Keratinocyte (primary cell): ENCODE results near the gene OBSCN. TPM values are rescaled to one million over a fixed set of nuclear protein-coding genes. Genes with fewer than 3 reads are reported as not detected.

ENCODE experiments used
- DNase-seq: peaks from one replicate; pipeline ENCODE4 v3.0.0-alpha.2; 2011; ENCODE audit warnings: low read depth, missing footprints, low spot score
- FAIRE-seq: peaks from 2 replicates; lab custom pipeline; 2011; peaks lifted over from hg19 to GRCh38; lab: Jason Lieb, UNC
- H2AFZ ChIP-seq: 2 replicates; pipeline ENCODE4 v1.6.0; 2012; ENCODE audit warnings: low read length, control low read depth, inconsistent platforms; ENCODE audit not compliant: control insufficient read depth
- H3K27ac ChIP-seq: 2 replicates; pipeline ENCODE4 v1.5.1; 2011; ENCODE audit warnings: low read length; ENCODE audit not compliant: control insufficient read depth, insufficient read depth
- H3K27me3 ChIP-seq: 3 replicates; pipeline ENCODE4 v1.6.0; 2011; ENCODE audit warnings: low read length; ENCODE audit not compliant: control insufficient read depth, insufficient read depth; ENCODE audit errors: extremely low read depth
- H3K36me3 ChIP-seq, 2 experiments: 2 replicates in 1 of 2; 3 replicates in 1 of 2; pipeline ENCODE4 v1.5.1; 2011; ENCODE audit warnings: low read length in 2 of 2, mild to moderate bottlenecking in 1 of 2; ENCODE audit not compliant: control insufficient read depth in 2 of 2, insufficient read depth in 2 of 2; ENCODE audit errors: extremely low read depth in 1 of 2
- H3K4me1 ChIP-seq: 3 replicates; pipeline ENCODE4 v1.5.1; 2011; ENCODE audit warnings: low read length; ENCODE audit not compliant: control insufficient read depth, insufficient read depth; ENCODE audit errors: extremely low read depth
- H3K4me2 ChIP-seq: 3 replicates; pipeline ENCODE4 v1.6.0; 2011; ENCODE audit warnings: low read depth, low read length; ENCODE audit not compliant: control insufficient read depth, insufficient read depth; ENCODE audit errors: extremely low read depth
- H3K4me3 ChIP-seq, 3 experiments: fragments of 200-600 bp in 1 of 3; sonication (generic) in 1 of 3; 2 replicates in 2 of 3; 3 replicates in 1 of 3; pipeline ENCODE4 v1.5.1; 2011 to 2016; ENCODE audit warnings: low read length in 3 of 3, mild to moderate bottlenecking in 3 of 3, control low read depth in 2 of 3, inconsistent platforms in 1 of 3, low read depth in 1 of 3, mixed read lengths in 1 of 3, mixed run types in 1 of 3, moderate library complexity in 1 of 3; ENCODE audit not compliant: control insufficient read depth in 2 of 3, insufficient read depth in 2 of 3; ENCODE audit errors: extremely low read depth in 1 of 3
- H3K79me2 ChIP-seq: 2 replicates; pipeline ENCODE4 v1.6.0; 2012; ENCODE audit warnings: low read length; ENCODE audit not compliant: control insufficient read depth, insufficient read depth
- H3K9ac ChIP-seq: 3 replicates; pipeline ENCODE4 v1.6.0; 2011; ENCODE audit warnings: low read length; ENCODE audit not compliant: control insufficient read depth, insufficient read depth; ENCODE audit errors: extremely low read depth
- H3K9me1 ChIP-seq: 3 replicates; pipeline ENCODE4 v1.6.0; 2011; ENCODE audit warnings: low read length; ENCODE audit not compliant: control insufficient read depth, insufficient read depth; ENCODE audit errors: extremely low read depth
- H3K9me3 ChIP-seq: 2 replicates; pipeline ENCODE4 v1.5.1; 2012; ENCODE audit warnings: low read depth, low read length; ENCODE audit not compliant: control insufficient read depth
- H4K20me1 ChIP-seq: 3 replicates; pipeline ENCODE4 v1.6.0; 2011; ENCODE audit warnings: low read length; ENCODE audit not compliant: control insufficient read depth, insufficient read depth; ENCODE audit errors: extremely low read depth
- EZH2 ChIP-seq: IDR thresholded peaks from one replicate; pipeline ENCODE4 v1.6.1; 2012; ENCODE audit warnings: inconsistent platforms, mild to moderate bottlenecking, low read length, moderate library complexity
- dilution Hi-C: fragments of 300-500 bp; cut with MboI; formaldehyde crosslinking; loops from one replicate; pipeline ENCODE4 v1.7.0; 2020; ENCODE audit warnings: low sequenced_read_pairs; ENCODE audit not compliant: extremely low pct_ligation_motif_present
- polyA plus RNA-seq, 5 experiments: library from polyadenylated mRNA; depleted of rRNA in 3 of 5; stranded (reverse) in 3 of 5; stranded (forward) in 1 of 5; unstranded in 1 of 5; fragments of >200 nt; gene quantifications; 1 replicate in 1 of 5; 2 replicates in 3 of 5; 3 replicates in 1 of 5; pipeline versions ENCODE4 v1.2.1 to v1.2.3, GENCODE V29; 2011 to 2012; ENCODE audit warnings: missing spikeins in 2 of 5, low read depth in 1 of 5, low replicate concordance in 1 of 5
- TF ChIP-seq, protein P1 (sequence below), 3 experiments: IDR thresholded peaks in 1 of 3; conservative IDR thresholded peaks in 1 of 3; optimal IDR thresholded peaks in 1 of 3; 2 replicates in 2 of 3; 3 replicates in 1 of 3; pipeline versions ENCODE3 to v1.5.1; 2011; ENCODE audit warnings: low read length in 3 of 3, mild to moderate bottlenecking in 3 of 3, moderate library complexity in 2 of 3, control low read depth in 1 of 3, inconsistent platforms in 1 of 3; ENCODE audit not compliant: insufficient read depth in 2 of 3; ENCODE audit errors: extremely low read depth in 1 of 3

OBSCN gene
- polyA plus RNA-seq, 1 donor (not counting 4 experiments of a cell fraction or from before 2014, with no cell fraction given), result 1.8 TPM

DNA sequence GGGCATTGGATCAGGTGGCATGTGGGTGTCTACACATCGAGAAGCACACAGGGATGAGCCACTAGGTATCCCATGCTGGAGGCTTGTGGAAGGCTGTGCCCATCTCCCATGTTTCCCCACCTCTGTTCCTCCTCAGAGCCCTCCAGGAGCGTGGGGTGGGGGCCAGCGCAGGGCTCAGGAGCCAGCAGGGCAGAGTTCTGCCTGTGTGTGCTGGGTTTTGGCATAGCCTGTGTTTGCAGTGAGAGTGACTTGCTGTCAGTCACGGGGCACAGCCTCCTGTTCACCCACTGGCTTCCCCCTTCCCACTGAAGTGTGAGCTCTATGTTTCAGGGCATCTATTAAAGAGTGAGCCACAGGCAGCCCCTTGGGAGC is 31.8 kb upstream of the OBSCN start:
- H3K4me2 ChIP-seq, result no peak overlapping the region
- no peak for DNase-seq
- H3K9ac ChIP-seq, result no peak overlapping the region
- no peaks in the 10 kb centered on the region for H3K9me3 ChIP-seq
- H3K4me1 ChIP-seq, result peaks cover 5% of the 10 kb centered on the region
- no peaks in the 10 kb centered on the region for H3K27me3 ChIP-seq
- no peak overlapping the region for H2AFZ ChIP-seq
- H3K4me3 ChIP-seq, result peak overlapping the region in 1 of 3 experiments; percentile 60
- peaks cover 3% of the 10 kb centered on the region for H4K20me1 ChIP-seq
- no peak for TF ChIP-seq EZH2
- TF ChIP-seq, protein P1, sequence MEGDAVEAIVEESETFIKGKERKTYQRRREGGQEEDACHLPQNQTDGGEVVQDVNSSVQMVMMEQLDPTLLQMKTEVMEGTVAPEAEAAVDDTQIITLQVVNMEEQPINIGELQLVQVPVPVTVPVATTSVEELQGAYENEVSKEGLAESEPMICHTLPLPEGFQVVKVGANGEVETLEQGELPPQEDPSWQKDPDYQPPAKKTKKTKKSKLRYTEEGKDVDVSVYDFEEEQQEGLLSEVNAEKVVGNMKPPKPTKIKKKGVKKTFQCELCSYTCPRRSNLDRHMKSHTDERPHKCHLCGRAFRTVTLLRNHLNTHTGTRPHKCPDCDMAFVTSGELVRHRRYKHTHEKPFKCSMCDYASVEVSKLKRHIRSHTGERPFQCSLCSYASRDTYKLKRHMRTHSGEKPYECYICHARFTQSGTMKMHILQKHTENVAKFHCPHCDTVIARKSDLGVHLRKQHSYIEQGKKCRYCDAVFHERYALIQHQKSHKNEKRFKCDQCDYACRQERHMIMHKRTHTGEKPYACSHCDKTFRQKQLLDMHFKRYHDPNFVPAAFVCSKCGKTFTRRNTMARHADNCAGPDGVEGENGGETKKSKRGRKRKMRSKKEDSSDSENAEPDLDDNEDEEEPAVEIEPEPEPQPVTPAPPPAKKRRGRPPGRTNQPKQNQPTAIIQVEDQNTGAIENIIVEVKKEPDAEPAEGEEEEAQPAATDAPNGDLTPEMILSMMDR (optimal IDR thresholded peaks at IDR 0.05 in 1 of 3, IDR thresholded peaks at IDR 0.05 in 1 of 3, conservative IDR thresholded peaks at IDR 0.05 in 1 of 3; ENCODE audit: extremely low read depth in 1 of 3, insufficient read depth in 2 of 3, low read length in 3 of 3), result no peak
- no peak for FAIRE-seq
- peaks cover 8% of the 10 kb centered on the region for H3K79me2 ChIP-seq
- dilution Hi-C loops, result no loop called here
- no peaks in the 10 kb centered on the region for H3K9me1 ChIP-seq
- peaks cover 0 to 3% of the 10 kb centered on the region in 2 experiments for H3K36me3 ChIP-seq
- no peak overlapping the region for H3K27ac ChIP-seq

- dilution Hi-C loops, result no loop called here
- Histone ChIP-seq H4K20me1 (peaks cover 3% of the 10 kb centered on the region), H3K4me3 (no peak overlapping the region), H3K9me1 (no peaks in the 10 kb centered on the region), H3K9me3 (no peaks in the 10 kb centered on the region), H3K27ac (no peak overlapping the region), H3K36me3 (peaks cover 0 to 3% of the 10 kb centered on the region in 2 experiments), H3K79me2 (peaks cover 8% of the 10 kb centered on the region), H3K9ac (no peak overlapping the region), H3K27me3 (no peaks in the 10 kb centered on the region), H2AFZ (no peak overlapping the region), H3K4me1 (peaks cover 5% of the 10 kb centered on the region), H3K4me2 (no peak overlapping the region)
- DNase-seq (no peak), FAIRE-seq (no peak)
- TF ChIP-seq, protein P1 (optimal IDR thresholded peaks at IDR 0.05 in 1 of 3, IDR thresholded peaks at IDR 0.05 in 1 of 3, conservative IDR thresholded peaks at IDR 0.05 in 1 of 3; ENCODE audit: extremely low read depth in 1 of 3, insufficient read depth in 2 of 3, low read length in 3 of 3), result no peak
- no peak for TF ChIP-seq EZH2
Observed at GRCh38 chr1:228176461-228177182, 31.2 kb upstream of the OBSCN start.
